GM18505 (cell line): ENCODE measurements around the gene LAMP5.

Experiments
- ATAC-seq: cut with Tn5 transposase; IDR thresholded peaks from one replicate; pipeline ENCODE4 v1.9.1; 2021; ENCODE audit not compliant: unreplicated experiment
- POLR2A ChIP-seq: IDR thresholded peaks from 4 replicates; pipeline ENCODE4 v1.6.1; 2011; ENCODE audit warnings: borderline replicate concordance; ENCODE audit not compliant: insufficient read depth, insufficient read length; ENCODE audit errors: extremely low read depth

Gene LAMP5

DNA sequence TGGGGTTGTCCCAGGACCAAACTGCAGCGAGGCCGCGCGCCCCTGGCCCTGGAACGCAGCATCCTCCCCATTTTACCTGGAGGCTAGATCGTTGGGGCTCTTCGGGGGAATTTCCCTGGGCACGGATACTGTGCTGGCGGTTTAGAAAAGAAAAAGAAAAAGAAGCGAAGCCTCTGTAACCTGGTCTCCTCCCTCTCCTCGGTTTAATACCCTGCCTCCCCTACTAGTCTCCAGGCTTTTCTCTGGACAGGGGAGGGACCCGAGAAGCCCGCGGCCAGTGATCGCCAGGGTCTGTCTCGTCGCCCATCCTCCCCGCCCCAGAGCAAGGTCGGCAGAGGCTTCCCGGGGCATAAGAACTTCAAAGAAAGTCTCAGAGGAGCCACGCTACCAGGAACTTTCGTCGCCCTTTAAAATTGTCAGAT, 6.1 kb upstream of the LAMP5 start:
- TF ChIP-seq POLR2A = no peak
- no peak for ATAC-seq

DNA sequence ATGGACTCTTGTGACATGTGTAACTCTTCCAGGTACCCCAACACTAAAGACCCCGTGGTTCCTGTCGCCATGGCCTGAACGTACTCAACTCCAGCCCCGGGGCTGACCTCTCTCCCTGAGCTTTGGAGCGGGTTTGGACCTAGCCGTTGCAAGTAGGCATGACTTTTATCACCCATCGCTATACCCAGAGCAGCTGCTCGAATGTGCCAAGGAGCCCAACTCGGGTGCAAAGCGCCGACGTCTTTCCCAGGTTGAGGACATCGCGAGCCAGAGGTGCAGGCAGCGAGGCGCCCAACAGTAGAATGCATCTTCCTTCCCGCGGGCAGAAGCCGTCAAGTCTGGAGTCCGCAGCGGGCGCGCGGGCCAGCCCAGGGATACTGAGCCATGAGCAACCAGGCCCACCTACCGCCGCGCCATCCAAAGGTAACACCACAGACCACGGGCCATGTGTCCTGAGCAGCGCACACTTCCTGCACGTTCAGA, 5.7 kb upstream of the LAMP5 start:
- ATAC-seq = no peak
- TF ChIP-seq POLR2A = no peak

DNA sequence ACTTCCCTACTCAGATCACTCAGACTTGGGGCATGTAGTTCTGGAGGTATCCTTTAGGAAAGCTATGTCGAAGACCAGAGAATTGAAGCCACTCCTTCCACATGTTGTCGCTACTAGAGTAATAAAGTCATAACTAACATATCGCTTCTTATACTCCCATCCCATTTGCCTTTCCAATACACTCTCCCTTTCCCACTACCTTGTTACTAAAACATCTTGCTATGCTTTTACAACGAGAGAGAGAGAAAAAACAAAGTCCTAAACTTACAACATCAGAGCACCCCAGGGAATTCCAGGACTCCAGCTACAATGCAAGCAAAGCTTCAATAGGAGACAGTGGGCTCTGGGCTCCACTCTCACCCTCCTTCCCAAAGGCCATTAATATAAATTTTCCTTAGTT, 5.1 kb upstream of the LAMP5 start:
- ATAC-seq = no peak
- TF ChIP-seq POLR2A = no peak

DNA sequence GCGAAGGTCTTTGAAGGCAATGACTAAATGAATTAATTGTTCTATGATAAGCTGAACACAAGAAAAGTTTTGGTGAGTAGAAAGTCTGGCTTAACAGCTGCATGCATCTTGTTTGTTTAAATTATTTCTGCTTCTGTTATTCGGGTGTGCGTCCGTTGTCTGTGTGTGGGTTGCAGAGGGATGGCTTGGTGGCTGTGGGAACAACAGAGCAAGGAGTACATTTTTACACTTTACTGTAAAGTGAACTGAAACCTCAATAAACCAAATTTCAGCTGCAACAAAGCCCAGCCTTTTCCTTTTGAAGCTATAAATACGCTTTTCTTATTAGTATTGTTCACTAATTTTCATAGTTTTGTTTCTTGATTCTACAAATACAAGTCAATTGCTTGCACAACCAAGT, 3.5 kb upstream of the LAMP5 start:
- no peak for TF ChIP-seq POLR2A
- ATAC-seq = peak; percentile 56

DNA sequence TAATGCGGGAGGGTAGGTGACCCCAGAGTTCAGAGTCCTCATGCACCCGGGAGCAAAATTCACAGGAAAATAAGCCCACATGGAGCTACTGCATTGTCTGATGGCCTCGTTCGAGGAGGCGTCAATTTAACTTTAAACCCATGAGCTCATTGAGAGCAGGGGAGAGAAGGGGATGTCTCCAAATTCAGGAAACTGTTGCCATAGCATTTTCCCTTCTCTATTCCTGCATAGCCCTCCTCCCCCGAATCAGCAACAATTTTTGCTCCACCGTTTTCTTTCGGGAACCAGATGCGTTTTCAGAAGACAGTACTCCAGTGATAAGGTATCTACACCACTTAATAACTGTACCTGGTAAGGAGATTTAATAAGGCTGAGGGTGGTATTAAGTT, 324 bp upstream of the LAMP5 start:
- TF ChIP-seq POLR2A = no peak
- ATAC-seq = no peak

DNA sequence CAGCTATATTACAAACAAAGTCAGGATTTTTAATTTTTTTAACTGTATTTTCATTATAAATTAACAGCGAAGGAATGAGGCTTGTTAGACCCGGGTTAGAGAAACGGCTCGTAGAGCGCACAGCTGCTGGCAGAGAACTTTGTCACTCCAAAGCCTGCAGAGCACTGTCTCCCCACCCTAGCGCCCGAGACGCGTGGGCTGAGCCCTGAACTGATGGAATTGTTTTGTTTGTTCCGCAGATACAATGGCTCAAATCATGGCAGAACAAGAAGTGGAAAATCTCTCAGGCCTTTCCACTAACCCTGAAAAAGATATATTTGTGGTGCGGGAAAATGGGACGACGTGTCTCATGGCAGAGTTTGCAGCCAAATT, 810 bp downstream of the LAMP5 start:
- no peak for TF ChIP-seq POLR2A
- ATAC-seq = no peak

DNA sequence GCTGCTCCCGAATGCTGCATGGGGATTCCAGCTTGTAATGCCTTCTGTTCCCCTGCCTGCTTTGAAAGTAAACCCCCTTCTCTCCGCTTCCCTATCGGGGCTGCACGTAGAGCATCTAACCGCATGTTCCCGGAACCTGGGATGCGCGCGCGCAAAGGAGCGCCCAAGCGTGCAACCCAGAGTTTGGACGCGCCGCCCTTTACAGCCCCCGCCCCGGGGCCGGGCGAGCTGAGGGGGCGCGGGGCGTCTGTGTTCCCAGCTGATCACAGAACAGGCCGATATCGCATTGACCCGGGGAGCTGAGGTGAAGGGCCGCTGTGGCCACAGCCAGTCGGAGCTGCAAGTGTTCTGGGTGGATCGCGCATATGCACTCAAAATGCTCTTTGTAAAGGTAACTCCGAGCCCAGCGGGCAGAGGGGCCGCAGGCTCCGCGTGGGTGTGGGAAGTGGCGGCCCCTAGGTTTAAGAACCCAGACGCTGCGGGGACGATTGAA, 1.4 kb downstream of the LAMP5 start:
- no peak for TF ChIP-seq POLR2A
- no peak for ATAC-seq

DNA sequence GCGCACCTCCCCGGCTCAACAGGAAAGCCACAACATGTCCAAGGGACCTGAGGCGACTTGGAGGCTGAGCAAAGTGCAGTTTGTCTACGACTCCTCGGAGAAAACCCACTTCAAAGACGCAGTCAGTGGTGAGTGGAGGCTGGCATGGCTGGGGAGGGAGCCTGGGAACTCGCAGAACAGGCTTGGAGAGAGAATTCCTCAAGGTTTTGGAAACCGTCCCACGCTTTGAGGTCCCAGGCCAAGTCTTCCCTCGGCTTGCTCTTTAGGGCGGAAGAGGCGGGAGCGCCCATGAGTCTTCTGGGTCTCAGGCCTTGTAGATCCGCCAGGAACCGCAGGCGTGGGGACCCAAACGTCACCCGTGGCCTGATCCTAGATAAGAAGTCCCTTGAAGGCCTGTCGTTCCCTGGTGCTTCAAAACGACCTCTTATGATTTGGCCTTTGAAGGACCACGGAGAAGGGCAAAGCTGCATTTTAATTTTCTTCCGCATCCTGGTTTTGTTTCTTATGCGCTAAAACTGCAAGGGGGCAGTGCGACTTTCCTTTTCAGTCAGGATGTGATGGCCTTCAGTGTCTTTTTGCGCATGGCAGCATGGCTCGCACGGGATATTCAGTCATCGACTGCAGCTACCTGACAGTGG, 2.0 kb downstream of the LAMP5 start:
- TF ChIP-seq POLR2A = no peak
- ATAC-seq = no peak

DNA sequence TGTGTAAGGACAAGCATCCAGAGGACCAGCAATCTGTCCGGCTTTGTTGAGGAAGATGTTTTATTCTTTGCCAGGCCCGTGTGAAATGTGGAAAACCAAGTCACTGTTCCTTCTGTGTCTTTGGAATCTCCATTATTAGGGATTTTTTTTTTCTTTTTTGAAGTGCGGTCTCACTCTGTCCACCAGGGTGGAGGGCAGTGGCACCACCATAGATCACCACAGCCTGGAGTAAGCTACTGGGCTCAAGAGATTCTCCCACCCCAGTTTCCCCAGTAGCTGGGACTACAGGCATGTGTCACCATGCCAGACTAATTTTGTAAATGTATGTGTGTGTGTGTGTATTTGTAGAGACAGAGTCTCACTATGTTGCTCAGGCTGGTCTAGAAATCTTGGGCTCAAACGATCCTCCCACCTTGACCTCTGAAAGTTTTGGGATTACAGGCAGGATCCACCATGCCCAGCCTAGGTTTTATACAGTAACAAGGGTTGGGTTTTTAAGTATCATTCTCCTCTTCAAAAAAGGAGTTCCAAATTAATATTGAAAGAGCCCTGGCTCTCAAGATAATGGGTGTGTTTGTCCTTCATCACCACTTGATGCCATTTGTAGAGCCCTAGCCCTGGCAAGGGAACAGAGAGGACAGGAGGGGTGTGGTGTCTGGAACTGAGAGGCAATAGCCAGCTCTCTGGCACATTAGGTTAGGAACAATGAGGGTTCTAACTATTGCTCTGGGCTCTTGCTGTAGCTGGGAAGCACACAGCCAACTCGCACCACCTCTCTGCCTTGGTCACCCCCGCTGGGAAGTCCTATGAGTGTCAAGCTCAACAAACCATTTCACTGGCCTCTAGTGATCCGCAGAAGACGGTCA, 3.1 kb downstream of the LAMP5 start:
- TF ChIP-seq POLR2A = no peak
- no peak for ATAC-seq

DNA sequence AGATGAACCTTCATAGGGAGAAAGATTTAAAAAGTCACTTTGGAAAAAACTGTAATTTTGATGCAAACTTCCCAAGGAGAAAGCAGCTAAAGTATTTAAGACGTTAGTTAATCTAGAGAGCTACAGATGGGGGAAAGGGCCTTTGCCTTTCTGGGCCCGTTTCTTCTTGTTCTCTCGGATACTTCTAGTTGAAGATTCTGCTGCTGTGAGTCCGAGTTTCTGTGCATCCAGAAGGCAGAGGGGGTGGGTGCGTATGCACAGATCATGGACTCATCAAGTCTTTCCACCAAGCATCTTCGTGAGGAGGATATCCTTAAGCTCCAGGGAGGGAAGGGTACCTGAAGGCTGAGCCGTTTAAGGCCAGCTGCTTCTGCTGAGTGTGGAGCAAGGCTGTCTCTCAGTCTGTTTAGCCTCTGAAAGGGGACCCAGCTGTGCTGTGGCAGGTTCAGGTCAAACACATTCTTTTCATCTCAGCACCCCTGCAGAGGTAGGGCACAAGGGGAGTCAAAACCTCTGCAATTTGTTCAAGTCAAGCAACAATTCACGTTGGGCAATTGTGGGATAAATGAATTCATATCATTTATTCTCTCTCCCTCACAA, 4.3 kb downstream of the LAMP5 start:
- no peak for ATAC-seq
- no peak for TF ChIP-seq POLR2A

DNA sequence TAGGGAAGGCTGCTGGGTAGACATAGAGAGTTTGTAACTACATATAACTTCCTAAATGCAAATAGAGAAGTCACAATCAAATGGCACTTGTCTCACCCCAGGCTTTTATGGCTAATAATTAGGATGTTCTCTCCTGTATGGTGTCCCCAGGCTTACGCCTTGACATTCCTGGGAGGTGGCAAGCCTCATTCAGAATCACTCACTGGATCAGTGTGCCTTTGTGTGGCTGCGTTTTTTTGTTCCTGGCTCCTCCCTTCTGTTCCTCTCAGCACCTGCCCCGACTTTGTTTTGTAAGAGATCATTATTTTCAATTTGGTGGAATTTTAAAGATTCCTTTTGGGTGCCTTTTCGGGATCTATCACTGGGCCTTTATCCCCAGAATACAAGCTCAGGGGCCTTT, 5.7 kb downstream of the LAMP5 start:
- TF ChIP-seq POLR2A = no peak
- no peak for ATAC-seq

DNA sequence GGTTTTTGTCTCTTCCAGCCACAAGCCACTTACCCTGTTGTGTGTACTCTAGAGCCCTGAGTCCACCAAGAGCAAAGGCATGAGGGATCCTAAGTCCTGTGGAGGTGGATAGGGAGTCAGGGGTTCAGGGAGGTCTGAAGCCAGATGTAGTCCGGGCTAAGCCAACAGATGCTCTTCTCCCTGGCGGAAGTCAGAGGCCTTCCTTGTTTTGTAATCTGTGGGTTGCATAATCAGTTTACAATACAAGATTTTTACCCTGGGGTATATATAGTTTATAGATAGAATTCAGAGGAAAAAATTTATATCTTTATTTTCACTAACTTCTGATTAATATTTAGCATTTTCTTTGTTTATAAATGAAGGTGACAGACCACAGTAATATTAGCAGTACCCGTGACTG, 9.2 kb downstream of the LAMP5 start:
- TF ChIP-seq POLR2A = no peak
- no peak for ATAC-seq

DNA sequence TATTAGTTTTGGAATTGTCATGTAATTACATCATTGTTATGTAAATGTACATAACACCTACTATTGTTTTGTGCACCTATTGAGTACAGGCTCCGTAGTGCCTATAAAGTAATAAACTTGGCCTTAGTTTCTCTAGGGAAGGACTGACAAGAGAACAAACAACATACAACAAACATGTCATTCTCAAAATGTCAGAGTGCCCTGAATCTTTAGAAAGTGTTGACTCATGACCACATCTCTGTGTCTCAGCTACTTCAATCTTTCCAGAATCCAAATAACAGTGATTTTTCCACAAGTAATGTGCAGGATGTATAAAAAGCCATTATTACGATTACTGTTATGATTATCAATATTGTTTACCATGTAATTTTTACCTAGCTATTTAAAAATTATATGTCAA, 17.2 kb downstream of the LAMP5 start:
- TF ChIP-seq POLR2A = no peak
- ATAC-seq = no peak
